HG03108 (cell line): Measurements from ENCODE around the gene RTN3.

Experiments
- ATAC-seq: cut with Tn5 transposase; IDR thresholded peaks from one replicate; pipeline ENCODE4 v1.9.1; 2021; ENCODE audit warnings: moderate library complexity; ENCODE audit not compliant: unreplicated experiment

RTN3 gene

GRCh38 chr11:63736864-63737263 lies 55.6 kb downstream of the RTN3 start:
- no peak for ATAC-seq

DNA sequence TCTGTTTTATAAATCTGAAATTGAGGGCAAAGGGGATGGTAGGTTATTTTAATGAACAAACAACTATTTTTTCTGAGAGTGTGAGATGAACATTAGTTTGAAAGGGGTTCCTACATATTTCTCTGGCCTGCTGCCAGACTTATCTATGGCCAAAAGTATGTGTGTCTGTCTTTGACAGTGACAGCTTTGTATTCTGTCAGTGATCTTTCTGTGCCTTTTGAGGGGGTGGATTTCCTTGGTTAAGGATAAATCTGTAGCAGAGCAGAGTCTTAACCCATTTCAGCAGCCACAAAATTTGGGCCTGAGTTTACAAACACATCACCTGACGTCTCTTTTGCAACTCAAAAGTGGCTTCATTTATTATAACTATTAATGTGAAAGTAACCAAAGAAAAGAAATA lies 56.4 kb downstream of the RTN3 start:
- ATAC-seq = no peak

GRCh38 chr11:63738720-63739360 lies 57.5 kb downstream of the RTN3 start:
- no peak for ATAC-seq

- ATAC-seq = no peak
Observed at GRCh38 chr11:63745304-63746170, 64.2 kb downstream of the RTN3 start.

GRCh38 chr11:63747011-63747410 lies 65.7 kb downstream of the RTN3 start:
- ATAC-seq = no peak

- ATAC-seq = no peak
Observed at GRCh38 chr11:63749624-63750023, 68.3 kb downstream of the RTN3 start.

DNA sequence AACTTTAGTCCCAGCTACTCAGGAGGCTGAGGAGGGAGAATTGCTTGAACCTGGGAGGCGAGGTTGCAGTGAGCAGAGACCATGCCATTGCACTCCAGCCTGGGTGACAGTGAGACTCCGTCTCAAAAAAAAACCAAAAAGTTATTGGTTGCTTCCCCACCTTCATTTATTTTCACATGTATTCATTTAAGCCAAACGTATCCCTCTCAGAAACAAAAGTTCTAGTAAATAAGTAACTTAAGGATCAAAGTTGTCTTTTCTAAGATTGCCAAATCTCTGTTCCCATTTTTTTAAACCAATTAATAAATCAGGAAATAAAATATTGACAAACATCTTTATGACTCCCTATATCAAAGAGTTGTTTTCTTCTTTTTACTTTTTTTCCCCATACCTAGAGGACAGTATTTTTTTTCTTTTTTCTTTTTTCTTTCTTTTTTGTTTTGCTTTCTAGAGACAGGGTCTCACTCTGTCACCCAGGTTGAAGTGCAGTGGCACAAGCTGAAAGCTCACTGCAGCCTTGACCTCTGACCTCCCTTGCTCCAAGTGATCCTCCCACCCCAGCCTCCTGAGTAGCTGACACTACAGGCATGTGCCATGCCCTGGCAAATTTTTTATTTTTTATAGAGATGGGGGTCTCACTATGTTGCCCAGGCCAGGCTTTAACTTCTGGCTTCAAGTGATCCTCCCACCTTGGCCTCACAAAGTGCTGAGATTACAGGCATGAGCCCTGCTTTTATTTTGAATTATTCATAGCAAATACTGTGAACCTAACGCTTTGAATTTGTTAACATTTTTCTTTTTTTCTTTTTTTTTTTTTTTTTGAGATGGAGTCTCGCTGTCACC lies 75.8 kb downstream of the RTN3 start:
- ATAC-seq = no peak

DNA sequence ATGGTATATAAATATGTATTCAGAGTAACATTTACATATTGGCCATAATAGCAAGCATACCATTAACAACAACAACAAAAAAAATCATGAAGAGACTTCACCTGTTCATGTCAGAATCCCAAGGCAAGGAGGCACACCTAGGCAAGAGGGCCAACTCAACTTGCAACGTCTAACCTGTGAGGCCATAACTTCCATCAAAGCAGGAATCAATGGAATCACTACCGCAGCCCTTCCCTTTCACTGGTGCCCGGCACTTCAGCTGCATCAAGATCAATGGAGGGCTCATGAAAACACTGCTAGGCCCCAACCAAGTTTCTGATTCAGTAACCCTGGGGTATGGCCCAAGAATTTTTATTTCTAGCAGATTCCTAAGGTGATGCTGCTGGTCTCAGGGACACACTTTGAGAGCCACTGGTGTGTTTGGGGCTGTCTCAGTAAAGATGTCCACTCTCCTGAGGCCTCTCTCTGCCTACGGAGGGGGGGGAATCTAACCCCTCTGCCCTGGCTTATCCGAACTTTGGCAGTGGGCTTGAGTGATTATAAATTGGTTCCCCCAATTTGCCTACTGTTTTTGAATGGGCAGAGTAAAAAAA lies 79.3 kb downstream of the RTN3 start:
- no peak for ATAC-seq

GRCh38 chr11:63761188-63761587 lies 79.9 kb downstream of the RTN3 start:
- ATAC-seq = no peak

- no peak for ATAC-seq
Observed at GRCh38 chr11:63761931-63762653, 80.8 kb downstream of the RTN3 start.

- ATAC-seq = no peak
Observed at GRCh38 chr11:63762654-63763495, 81.6 kb downstream of the RTN3 start.

DNA sequence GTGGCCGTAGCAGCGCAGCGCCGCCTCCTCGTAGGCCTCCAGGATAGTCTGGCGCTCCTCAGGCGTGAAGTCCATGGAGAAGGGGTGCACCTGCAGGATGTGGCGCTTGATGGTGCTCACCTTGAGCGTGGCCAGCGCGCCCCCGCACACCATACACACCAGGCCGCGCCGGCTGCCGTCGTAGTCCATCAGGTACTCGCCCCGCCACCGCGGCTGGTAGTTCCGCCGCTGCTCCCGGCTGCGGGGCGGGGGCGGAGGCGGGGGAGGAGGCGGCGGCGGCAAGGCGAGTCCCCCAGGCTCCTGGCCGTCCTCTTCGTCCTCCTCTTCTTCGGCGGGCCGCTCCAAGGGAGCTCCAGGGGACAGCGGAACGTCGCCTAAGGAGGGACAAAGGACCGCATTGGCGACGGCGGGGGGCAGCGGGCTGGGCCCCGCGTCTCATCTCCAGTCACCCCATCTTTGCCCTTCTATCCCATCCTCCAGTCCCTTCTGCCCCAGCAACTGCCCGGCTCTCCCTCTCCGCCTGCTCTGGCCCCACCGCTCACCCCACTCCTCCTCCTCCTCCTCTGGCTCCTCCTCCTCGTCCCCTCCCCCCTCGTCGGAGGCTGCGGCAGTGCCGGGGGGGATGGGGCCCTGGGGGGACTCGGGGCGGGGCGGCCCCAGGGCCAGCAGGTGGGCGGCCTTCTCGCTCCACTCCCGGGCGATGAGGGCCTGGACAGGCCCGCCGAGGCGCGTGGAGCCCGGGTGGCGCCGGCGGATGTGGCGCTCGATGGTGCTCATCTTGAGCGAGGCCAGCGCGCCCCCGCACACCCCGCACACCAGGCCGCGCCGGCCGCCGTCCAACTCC lies 82.4 kb downstream of the RTN3 start:
- no peak for ATAC-seq

DNA sequence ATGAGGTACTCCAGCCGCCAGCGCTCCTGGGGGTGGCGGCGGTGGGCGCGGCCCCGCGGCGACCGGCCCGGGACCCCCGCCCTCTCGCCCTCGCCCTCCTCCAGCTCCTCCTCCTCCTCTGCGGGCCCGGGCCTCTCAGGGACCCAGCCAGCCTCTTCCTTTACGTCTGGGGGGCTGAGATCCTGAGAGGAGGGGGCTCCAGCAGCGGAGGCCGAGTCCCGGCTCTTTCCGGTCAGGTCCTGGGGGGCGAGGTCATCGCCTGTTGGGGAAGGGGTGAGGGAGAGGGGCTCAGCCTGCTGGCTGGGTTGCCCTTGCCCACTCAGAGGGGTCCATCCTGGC lies 83.0 kb downstream of the RTN3 start:
- no peak for ATAC-seq

DNA sequence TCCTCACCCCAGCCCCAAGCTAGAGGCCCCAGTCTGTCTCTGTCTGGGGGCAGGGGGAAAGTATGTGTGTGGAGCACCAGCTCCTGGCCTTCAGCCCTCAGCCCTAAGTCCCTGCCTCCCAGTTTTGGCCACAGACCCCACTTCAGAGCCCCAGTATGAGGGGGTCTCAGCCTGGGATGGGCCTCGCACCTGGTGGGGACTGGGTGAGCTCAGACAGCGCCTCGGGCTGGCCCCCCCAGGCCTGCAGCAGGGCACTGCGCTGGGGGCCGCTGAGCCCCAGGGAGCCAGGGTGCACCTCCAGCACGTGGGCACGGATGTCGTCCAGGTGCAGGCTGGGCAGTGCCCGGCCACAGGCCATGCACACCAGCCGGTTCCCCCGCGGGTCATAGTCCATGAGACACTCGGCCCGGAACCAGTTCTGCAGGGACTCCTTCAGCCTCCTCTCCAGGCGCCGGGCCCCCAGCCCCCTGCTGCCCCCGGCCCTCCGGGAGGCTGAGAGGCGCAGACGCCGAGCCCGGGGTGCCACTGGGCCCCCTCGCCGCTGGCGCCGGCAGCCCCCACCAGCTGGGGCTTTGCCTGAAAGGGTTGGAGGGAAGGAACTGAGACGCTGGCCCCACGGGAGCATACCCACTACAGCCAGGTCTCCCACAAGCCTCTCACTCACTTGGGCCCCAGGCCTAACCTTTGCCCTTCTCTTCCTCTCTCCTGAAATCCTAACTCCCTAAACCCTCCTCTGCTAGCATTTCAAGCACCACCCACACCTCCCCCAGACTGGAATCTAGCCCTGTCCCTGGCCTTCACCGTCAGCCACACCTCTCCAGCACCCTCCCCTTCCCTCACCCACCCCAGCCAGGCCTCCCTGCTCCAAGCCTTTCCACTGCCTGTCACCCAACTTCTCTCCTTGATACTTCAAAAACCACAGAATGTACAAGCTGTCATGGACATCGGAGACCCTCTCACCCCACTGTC lies 83.7 kb downstream of the RTN3 start:
- ATAC-seq = no peak

DNA sequence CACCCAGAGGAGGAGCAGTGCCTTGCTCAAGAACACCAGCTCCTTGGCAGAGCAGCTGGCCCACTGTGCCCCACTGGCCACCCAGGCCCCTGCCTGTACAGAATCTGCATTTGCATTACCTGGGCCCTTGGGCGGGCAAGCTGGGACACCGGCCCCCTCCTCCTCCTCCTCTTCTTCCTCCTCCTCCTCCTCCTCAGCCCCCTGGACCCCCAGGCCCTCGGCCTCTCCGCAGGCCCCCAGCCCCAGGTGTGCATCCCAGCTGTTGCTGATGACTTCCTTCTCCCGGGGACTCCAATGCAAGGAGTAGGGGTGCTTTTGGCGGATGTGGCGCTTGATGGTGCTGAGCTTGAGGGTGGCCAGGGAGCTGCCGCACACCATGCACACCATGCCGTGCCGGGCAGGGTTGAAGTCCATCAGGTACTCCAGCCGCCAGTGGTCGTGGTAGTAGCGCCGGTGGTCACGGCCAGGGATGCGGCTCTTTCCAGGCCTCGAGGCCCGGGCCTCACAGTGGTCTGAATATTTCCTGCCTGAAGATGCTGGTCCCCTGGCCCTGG lies 84.5 kb downstream of the RTN3 start:
- ATAC-seq = no peak

DNA sequence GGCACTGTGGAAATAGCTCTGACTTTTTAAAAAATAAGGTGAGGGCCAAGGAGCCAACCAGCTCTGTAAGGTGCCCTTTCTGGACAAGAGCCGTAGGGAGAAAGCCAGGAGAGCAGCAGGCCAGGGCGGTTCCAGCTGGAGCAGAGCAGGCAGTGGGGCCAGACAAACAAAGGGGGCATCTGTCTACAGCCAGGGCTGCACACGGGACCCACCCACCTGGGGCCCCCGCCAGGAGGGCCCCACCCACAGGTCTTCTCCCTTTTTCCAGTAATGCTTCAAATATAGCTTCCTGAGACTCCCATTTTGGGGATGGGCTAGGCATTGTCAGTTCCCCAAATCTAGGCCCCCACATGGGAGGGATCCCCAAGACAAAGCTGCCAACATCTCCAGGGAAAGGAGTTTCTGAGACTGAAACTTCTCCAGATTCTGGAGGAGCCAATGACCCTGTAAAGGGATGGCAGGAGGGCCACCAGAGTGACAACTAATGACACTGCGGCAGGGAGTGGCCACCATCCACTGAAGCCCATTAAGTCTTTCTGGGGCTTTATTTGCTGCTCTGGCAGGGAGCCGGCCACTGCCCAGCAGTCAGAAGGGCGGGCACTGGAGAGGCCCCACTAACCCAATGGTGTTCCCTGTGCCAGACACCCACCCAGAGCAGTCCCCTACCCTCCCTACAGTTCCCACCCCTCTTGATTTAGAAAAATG lies 85.4 kb downstream of the RTN3 start:
- no peak for ATAC-seq

- no peak for ATAC-seq
Observed at GRCh38 chr11:63767267-63767564, 85.9 kb downstream of the RTN3 start.
